ENCODE measurements around the gene PCBP3. TPM values are rescaled to one million over a fixed set of nuclear protein-coding genes. Genes with fewer than 3 reads are reported as not detected.

Gene PCBP3
- total RNA-seq, 4 donors from 2014 or later: 0.77 to 8.6 (median 3.2) TPM; not detected in 1

DNA sequence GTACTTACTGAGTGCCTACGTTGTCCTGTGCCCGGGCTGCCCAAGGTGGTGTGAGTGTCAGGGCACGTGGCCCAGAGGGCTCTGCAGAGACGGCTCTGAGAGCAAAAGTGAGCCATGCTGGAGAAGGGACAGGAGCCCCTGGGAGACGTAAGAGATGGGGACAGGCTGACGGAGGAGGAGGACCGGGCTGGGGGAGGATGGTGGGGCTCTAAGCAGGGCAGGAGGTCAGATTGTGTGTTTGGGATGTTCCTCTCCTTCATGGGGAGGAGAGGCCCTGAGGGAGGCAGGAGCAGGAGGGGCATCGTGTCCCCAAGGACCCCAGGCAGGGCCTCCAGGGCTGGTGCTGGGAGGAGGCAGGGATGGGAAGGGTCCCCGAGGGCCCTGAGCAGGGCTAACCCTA lies 158.9 kb downstream of the PCBP3 start:
- no peak for DNase-seq
- H3K36me3 ChIP-seq: no peaks in the 10 kb centered on the region
- no peaks in the 10 kb centered on the region for H3K9me3 ChIP-seq
- TF ChIP-seq POLR2A (IDR thresholded peaks at IDR 0.05): no peak
- TF ChIP-seq, protein P1, sequence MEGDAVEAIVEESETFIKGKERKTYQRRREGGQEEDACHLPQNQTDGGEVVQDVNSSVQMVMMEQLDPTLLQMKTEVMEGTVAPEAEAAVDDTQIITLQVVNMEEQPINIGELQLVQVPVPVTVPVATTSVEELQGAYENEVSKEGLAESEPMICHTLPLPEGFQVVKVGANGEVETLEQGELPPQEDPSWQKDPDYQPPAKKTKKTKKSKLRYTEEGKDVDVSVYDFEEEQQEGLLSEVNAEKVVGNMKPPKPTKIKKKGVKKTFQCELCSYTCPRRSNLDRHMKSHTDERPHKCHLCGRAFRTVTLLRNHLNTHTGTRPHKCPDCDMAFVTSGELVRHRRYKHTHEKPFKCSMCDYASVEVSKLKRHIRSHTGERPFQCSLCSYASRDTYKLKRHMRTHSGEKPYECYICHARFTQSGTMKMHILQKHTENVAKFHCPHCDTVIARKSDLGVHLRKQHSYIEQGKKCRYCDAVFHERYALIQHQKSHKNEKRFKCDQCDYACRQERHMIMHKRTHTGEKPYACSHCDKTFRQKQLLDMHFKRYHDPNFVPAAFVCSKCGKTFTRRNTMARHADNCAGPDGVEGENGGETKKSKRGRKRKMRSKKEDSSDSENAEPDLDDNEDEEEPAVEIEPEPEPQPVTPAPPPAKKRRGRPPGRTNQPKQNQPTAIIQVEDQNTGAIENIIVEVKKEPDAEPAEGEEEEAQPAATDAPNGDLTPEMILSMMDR (IDR thresholded peaks at IDR 0.05): no peak
- no peak overlapping the region for H3K4me3 ChIP-seq
- H3K27me3 ChIP-seq: no peaks in the 10 kb centered on the region
- H3K27ac ChIP-seq: no peak overlapping the region
- intact Hi-C loops (cut with DNase I; ENCODE audit: low total_unique reads): no loop called here
- H3K4me1 ChIP-seq: no peaks in the 10 kb centered on the region

DNA sequence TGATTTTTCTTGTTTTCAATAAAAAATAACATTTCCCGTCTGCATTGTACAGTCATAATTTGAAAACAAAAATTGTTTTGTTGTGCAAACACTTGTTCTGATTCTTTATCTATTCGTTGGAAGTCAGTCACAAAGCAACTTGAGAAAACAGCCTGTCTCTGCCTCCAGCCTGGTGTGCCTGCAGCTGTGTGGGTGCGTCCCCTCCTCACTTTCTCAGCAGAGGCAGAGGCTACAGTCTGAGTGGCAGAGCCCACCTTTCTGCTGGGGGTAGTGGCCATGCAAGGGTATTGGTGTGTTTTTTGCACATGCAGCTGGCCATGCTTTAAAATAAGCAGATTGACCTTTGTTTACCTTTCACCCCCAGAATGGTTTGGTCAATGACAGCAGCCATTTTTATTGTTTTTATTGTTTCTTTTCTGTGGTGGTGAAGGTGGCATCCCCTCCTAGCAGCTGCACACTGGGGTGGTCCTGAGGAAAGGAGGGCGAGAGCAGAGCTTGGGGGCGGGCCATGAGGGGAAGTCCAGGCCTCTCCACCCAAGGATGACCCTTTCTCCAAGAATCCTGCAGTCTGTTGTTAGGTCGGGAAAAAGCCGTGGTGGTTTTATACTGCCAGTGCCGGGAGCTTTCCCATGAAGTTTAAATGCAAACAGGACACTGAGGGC lies 159.6 kb downstream of the PCBP3 start:
- Histone ChIP-seq H3K27me3 (no peaks in the 10 kb centered on the region), H3K4me3 (no peak overlapping the region), H3K27ac (no peak overlapping the region), H3K4me1 (no peaks in the 10 kb centered on the region), H3K36me3 (no peaks in the 10 kb centered on the region), H3K9me3 (no peaks in the 10 kb centered on the region)
- TF ChIP-seq POLR2A (IDR thresholded peaks at IDR 0.05): no peak
- TF ChIP-seq, protein P1 (IDR thresholded peaks at IDR 0.05): no peak
- intact Hi-C loops (cut with DNase I; ENCODE audit: low total_unique reads): no loop called here
- no peak for DNase-seq

DNA sequence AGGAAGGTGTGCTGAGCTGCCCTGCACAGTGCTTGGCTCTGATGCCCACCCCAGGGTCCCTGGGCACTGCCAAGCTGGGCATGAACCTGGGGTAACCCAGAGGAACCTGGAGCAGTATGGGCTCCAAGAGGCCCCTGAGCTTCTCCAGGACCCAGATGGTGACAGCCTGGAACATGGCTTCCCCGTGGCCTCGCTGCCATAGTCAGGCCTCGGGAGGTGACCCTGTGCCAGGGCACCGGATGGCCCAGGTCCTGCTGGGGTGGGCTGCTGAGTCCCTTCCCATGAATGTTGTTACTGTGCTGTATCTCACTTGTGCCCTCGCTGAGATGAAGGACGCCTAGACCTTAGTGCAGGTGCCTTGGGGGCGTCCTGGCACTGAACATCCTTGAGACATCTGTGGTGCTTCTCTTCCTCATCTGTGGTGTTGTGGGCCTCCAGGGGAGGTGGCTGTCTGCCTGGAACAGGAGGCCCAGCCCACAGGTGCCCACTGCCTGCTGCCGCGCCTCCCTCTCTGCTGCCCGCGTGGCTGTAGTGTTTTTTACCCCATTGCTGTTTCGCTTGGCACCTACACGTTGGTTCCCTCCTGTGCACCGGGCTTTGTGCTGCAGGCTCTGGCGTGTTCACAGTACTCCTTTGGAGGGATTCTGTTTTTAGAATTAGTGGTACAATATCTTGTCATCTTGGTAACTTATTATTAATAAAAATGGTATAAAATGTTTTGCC lies 160.3 kb downstream of the PCBP3 start:
- Histone ChIP-seq H3K27me3 (no peaks in the 10 kb centered on the region), H3K27ac (no peak overlapping the region), H3K4me1 (no peaks in the 10 kb centered on the region), H3K9me3 (no peaks in the 10 kb centered on the region), H3K36me3 (no peaks in the 10 kb centered on the region), H3K4me3 (no peak overlapping the region)
- no peak for TF ChIP-seq POLR2A (IDR thresholded peaks at IDR 0.05)
- TF ChIP-seq, protein P1 (IDR thresholded peaks at IDR 0.05): no peak
- intact Hi-C loops (cut with DNase I; ENCODE audit: low total_unique reads): no loop called here
- no peak for DNase-seq

DNA sequence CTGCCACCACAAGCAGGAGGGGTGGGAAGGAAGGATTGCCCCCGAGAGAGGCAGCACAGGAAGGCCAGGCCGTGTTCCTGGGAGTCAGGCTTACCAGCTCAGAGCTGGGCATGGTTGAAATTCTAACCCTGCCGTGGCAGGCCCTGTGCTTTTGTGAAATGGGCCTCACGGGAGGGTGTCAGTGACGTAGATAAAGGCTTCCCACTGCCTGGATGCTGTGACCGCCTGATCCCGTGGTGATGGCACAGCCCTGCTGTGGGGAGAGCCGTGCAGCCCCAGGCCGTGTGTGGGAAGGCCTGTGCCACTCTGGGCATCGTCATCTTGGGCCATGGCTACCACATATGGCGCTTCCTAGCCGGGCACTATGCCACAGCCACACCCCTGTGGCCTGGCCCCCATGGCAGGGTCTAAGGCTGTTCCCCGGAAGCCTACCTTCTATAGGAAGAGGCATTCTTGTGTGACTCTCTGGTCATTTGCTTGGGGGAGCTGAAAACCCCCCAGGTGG lies 161.3 kb downstream of the PCBP3 start:
- no peak overlapping the region for H3K27ac ChIP-seq
- no peaks in the 10 kb centered on the region for H3K4me1 ChIP-seq
- no peaks in the 10 kb centered on the region for H3K27me3 ChIP-seq
- no peaks in the 10 kb centered on the region for H3K9me3 ChIP-seq
- TF ChIP-seq, protein P1 (IDR thresholded peaks at IDR 0.05): no peak
- TF ChIP-seq POLR2A (IDR thresholded peaks at IDR 0.05): no peak
- no peak overlapping the region for H3K4me3 ChIP-seq
- intact Hi-C loops (cut with DNase I; ENCODE audit: low total_unique reads): no loop called here
- no peak for DNase-seq
- no peaks in the 10 kb centered on the region for H3K36me3 ChIP-seq

DNA sequence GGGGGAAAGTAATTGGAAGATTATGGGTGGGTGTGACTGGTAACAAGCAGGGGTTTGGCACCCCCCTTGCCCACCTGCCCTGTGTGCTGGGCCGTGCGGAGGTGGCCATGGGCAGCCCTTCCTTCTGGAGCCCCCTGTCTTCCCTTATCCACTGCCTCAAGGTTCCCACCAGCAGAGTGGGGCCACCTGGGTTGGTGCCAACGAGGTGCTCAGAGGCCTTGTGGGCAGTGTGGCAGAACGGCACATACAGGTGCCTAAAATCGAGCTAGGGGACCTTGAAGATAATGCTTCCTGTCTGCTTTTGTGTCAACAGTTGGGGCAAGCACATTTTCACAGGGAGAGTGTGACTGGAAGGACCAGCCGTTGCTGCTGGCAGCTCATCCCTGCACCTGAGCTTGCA lies 161.8 kb downstream of the PCBP3 start:
- intact Hi-C loops (cut with DNase I; ENCODE audit: low total_unique reads): no loop called here
- no peak for DNase-seq
- TF ChIP-seq POLR2A (IDR thresholded peaks at IDR 0.05): no peak
- TF ChIP-seq, protein P1 (IDR thresholded peaks at IDR 0.05): no peak
- H3K4me1 ChIP-seq: no peaks in the 10 kb centered on the region
- no peak overlapping the region for H3K4me3 ChIP-seq
- no peaks in the 10 kb centered on the region for H3K36me3 ChIP-seq
- no peaks in the 10 kb centered on the region for H3K27me3 ChIP-seq
- no peak overlapping the region for H3K27ac ChIP-seq
- no peaks in the 10 kb centered on the region for H3K9me3 ChIP-seq
